NCI-H2081 (cell line): ENCODE data around the gene HTRA3.

Experiments used
- DNase-seq, 2 experiments: peaks; one replicate each; lab custom pipeline; 2025; lab: John Stamatoyannopoulos, UW

HTRA3 gene

GRCh38 chr4:8355864-8356565 is 86.5 kb downstream of the HTRA3 start:
- no peak for DNase-seq
